Sigmoid colon (tissue), 7 donors: ENCODE measurements around the gene SLC9A9. TPM values are rescaled to one million over a fixed set of nuclear protein-coding genes. Genes with fewer than 3 reads are reported as not detected.

Experiments used
- DNase-seq: peaks from one replicate; pipeline ENCODE4 v3.0.0-alpha.2; 2019
- H3K27ac ChIP-seq, 4 donors: fragments of 200-600 bp; sonication (generic); one replicate each; pipeline ENCODE4 v1.5.1; 2016 to 2019; ENCODE audit warnings: mild to moderate bottlenecking in 1 of 4
- H3K27me3 ChIP-seq, 3 donors: fragments of 200-600 bp; sonication (generic); one replicate each; pipeline ENCODE4 v1.5.1; 2019; ENCODE audit warnings: mild to moderate bottlenecking in 1 of 3
- H3K36me3 ChIP-seq, 4 donors: fragments of 200-600 bp; sonication (generic); one replicate each; pipeline ENCODE4 v1.5.1; 2016 to 2019
- H3K4me1 ChIP-seq, 4 donors: fragments of 200-600 bp; sonication (generic); one replicate each; pipeline ENCODE4 v1.5.1; 2017 to 2019
- H3K4me3 ChIP-seq, 4 donors: fragments of 200-600 bp; sonication (generic); one replicate each; pipeline ENCODE4 v1.5.1; 2017 to 2019; ENCODE audit warnings: mild to moderate bottlenecking in 2 of 4, moderate library complexity in 1 of 4
- H3K9me3 ChIP-seq, 4 donors: fragments of 200-600 bp in 3 of 4; sonication (generic) in 3 of 4; one replicate each; pipeline versions ENCODE4 v1.5.1 to v1.6.1; 2013 to 2019
- CTCF ChIP-seq, 4 experiments: fragments of 450-650 bp in 3 of 4; fragments of 200-600 bp in 1 of 4; IDR thresholded peaks; one replicate each; pipeline ENCODE4 v1.5.1; 2016 to 2019; ENCODE audit warnings: antibody characterized with exemption in 4 of 4, mild to moderate bottlenecking in 3 of 4, moderate library complexity in 2 of 4
- EP300 ChIP-seq, 4 donors: sonication (generic); formaldehyde crosslinking; IDR thresholded peaks; one replicate each; pipeline ENCODE4 v1.6.1; 2017; ENCODE audit warnings: antibody characterized with exemption in 4 of 4
- POLR2A ChIP-seq, 2 donors: fragments of 450-650 bp; IDR thresholded peaks; one replicate each; pipeline ENCODE4 v1.6.1; 2016; ENCODE audit warnings: antibody characterized with exemption in 2 of 2, mild to moderate bottlenecking in 2 of 2, moderate library complexity in 2 of 2
- POLR2AphosphoS5 ChIP-seq, 4 donors: sonication (generic); formaldehyde crosslinking; IDR thresholded peaks; one replicate each; pipeline ENCODE4 v1.6.1; 2017; ENCODE audit warnings: antibody characterized with exemption in 4 of 4
- WGBS, 2 donors: extraction: QIAGEN DNeasy Blood & Tissue Kit; methylation state at CpG; one replicate each; pipeline ENCODE4 v1.1.7; 2013; 5-methylcytosine and 5-hydroxymethylcytosine counted together
- intact Hi-C: fragments of 100-400 bp; cut with DNase I; formaldehyde crosslinking; loops from one replicate; pipeline ENCODE4 v1.15.1; 2023
- polyA plus RNA-seq, 3 donors: library from polyadenylated mRNA; stranded (reverse); fragments of 200-250 nt; gene quantifications; one replicate each; pipeline ENCODE4 v1.2.3, GENCODE V29; 2013
- total RNA-seq, 4 donors: library from RNA; depleted of rRNA; stranded (reverse); fragments of >200 nt; gene quantifications; one replicate each; pipeline ENCODE4 v1.1.0, GENCODE V29; 2016
- donor health status: healthy with polysubstance abuse.
- donor health status: Bipolar disorder and iron deficiency.
- donor health status: healthy.

Gene SLC9A9
- total and polyA plus RNA-seq, 7 donors = 2.4 to 29.9 (median 18.9) TPM

GRCh38 chr3:143484846-143485512 lies 363.3 kb downstream of the SLC9A9 start:
- H3K4me3 ChIP-seq = no peak overlapping the region
- DNase-seq = no peak
- no peak overlapping the region for H3K27ac ChIP-seq
- no peaks in the 10 kb centered on the region for H3K9me3 ChIP-seq
- no peak for TF ChIP-seq POLR2A (IDR thresholded peaks at IDR 0.05)
- TF ChIP-seq CTCF (IDR thresholded peaks at IDR 0.05) = no peak
- no peak for TF ChIP-seq EP300 (IDR thresholded peaks at IDR 0.05)
- TF ChIP-seq POLR2AphosphoS5 (IDR thresholded peaks at IDR 0.05) = no peak
- 76 to 91% methylated on average over 4 of the region's 4 CpGs for WGBS, 2 donors
- no peaks in the 10 kb centered on the region for H3K36me3 ChIP-seq
- intact Hi-C loops = no loop called here
- H3K27me3 ChIP-seq = no peaks in the 10 kb centered on the region
- H3K4me1 ChIP-seq = no peaks in the 10 kb centered on the region

- Histone ChIP-seq H3K9me3 (no peaks in the 10 kb centered on the region), H3K27ac (no peak overlapping the region), H3K36me3 (no peaks in the 10 kb centered on the region), H3K4me1 (no peaks in the 10 kb centered on the region), H3K27me3 (no peaks in the 10 kb centered on the region), H3K4me3 (no peak overlapping the region)
- intact Hi-C loops = no loop called here
- TF ChIP-seq POLR2A (IDR thresholded peaks at IDR 0.05) (no peak), POLR2AphosphoS5 (IDR thresholded peaks at IDR 0.05) (no peak), CTCF (IDR thresholded peaks at IDR 0.05) (no peak), EP300 (IDR thresholded peaks at IDR 0.05) (no peak)
- no peak for DNase-seq
Measured at GRCh38 chr3:143483214-143483613, 365.1 kb downstream of the SLC9A9 start.

GRCh38 chr3:143482106-143483088 lies 365.9 kb downstream of the SLC9A9 start:
- TF ChIP-seq POLR2A (IDR thresholded peaks at IDR 0.05) (no peak), CTCF (IDR thresholded peaks at IDR 0.05) (no peak), POLR2AphosphoS5 (IDR thresholded peaks at IDR 0.05) (no peak)
- intact Hi-C loops = no loop called here
- 73 to 81% methylated on average over 8 of the region's 8 CpGs for WGBS, 2 donors
- no peak overlapping the region for H3K4me3 ChIP-seq
- H3K4me1 ChIP-seq = no peaks in the 10 kb centered on the region
- no peak overlapping the region for H3K27ac ChIP-seq
- H3K27me3 ChIP-seq = no peaks in the 10 kb centered on the region
- no peaks in the 10 kb centered on the region for H3K36me3 ChIP-seq
- no peaks in the 10 kb centered on the region for H3K9me3 ChIP-seq
- no peak for DNase-seq

GRCh38 chr3:143480344-143480743 lies 367.9 kb downstream of the SLC9A9 start:
- Histone ChIP-seq H3K27ac (no peak overlapping the region), H3K36me3 (no peaks in the 10 kb centered on the region), H3K9me3 (no peaks in the 10 kb centered on the region), H3K4me3 (no peak overlapping the region), H3K4me1 (no peaks in the 10 kb centered on the region), H3K27me3 (no peaks in the 10 kb centered on the region)
- intact Hi-C loops = no loop called here
- TF ChIP-seq EP300 (IDR thresholded peaks at IDR 0.05) (no peak), CTCF (IDR thresholded peaks at IDR 0.05) (no peak), POLR2A (IDR thresholded peaks at IDR 0.05) (no peak), POLR2AphosphoS5 (IDR thresholded peaks at IDR 0.05) (no peak)
- no peak for DNase-seq
- 17 to 45% methylated on average over 5 of the region's 5 CpGs for WGBS, 2 donors
